HG03139 (cell line): ENCODE data around the gene SPIN2B.

Source experiments
- ATAC-seq: cut with Tn5 transposase; IDR thresholded peaks from one replicate; pipeline ENCODE4 v1.9.1; 2021; ENCODE audit not compliant: unreplicated experiment

SPIN2B gene

GRCh38 chrX:57074458-57074857 is 46.9 kb downstream of the SPIN2B start:
- no peak for ATAC-seq

GRCh38 chrX:57070185-57070984 is 51.0 kb downstream of the SPIN2B start:
- ATAC-seq: no peak
